Uterus (tissue), 2 donors: Measurements from ENCODE around the gene RFESD.

Experiments used
- CTCF ChIP-seq, 4 experiments: fragments of 200-600 bp in 2 of 4; fragments of 450-650 bp in 2 of 4; sonication (generic) in 2 of 4; IDR thresholded peaks; one replicate each; pipeline ENCODE4 v1.5.1; 2016 to 2019; ENCODE audit warnings: antibody characterized with exemption in 4 of 4, mild to moderate bottlenecking in 2 of 4, moderate library complexity in 1 of 4
- POLR2A ChIP-seq, 2 donors: fragments of 450-650 bp; IDR thresholded peaks; one replicate each; pipeline ENCODE4 v1.6.1; 2016; ENCODE audit warnings: antibody characterized with exemption in 2 of 2, mild to moderate bottlenecking in 1 of 2, moderate library complexity in 1 of 2

GRCh38 chr5:95649274-95649673, 2.7 kb downstream of the RFESD start:
- no peak for TF ChIP-seq CTCF (IDR thresholded peaks at IDR 0.05)
- no peak for TF ChIP-seq POLR2A (IDR thresholded peaks at IDR 0.05)
